Thyroid gland (tissue), 4 donors: Measurements from ENCODE around the gene CLTC.

Source experiments
- CTCF ChIP-seq, 6 experiments: fragments of 200-600 bp in 3 of 6; fragments of 450-650 bp in 3 of 6; sonication (generic) in 3 of 6; IDR thresholded peaks; one replicate each; pipeline ENCODE4 v1.5.1; 2016 to 2019; ENCODE audit warnings: antibody characterized with exemption in 6 of 6, mild to moderate bottlenecking in 2 of 6, inconsistent platforms in 1 of 6, moderate library complexity in 1 of 6
- POLR2A ChIP-seq, 2 donors: fragments of 450-650 bp; IDR thresholded peaks; one replicate each; pipeline ENCODE4 v1.6.1; 2017; ENCODE audit warnings: antibody characterized with exemption in 2 of 2, mild to moderate bottlenecking in 2 of 2, moderate library complexity in 1 of 2

GRCh38 chr17:59722623-59723022, 102.9 kb downstream of the CLTC start:
- no peak for TF ChIP-seq CTCF (IDR thresholded peaks at IDR 0.05)
- TF ChIP-seq POLR2A (IDR thresholded peaks at IDR 0.05) = no peak
